Measurements from ENCODE around the gene LRRN2.
A peak's percentile ranks its signal among the peaks of the same experiment; 100 is the strongest.
"Not testable (repeated sequence)": the region's sequence is repeated elsewhere in the genome, so short reads cannot be mapped to it uniquely, and the experiment has no call there.

The LRRN2 gene

GRCh38 chr1:204574865-204575163 lies 110.7 kb downstream of the LRRN2 start:
- Histone ChIP-seq H3K4me3 (ENCODE audit: low read depth, low read length) (no peak overlapping the region), H3K27me3 (replicated peaks) (peaks cover 2% of the 10 kb centered on the region), H3K36me3 (replicated peaks) (no peaks in the 10 kb centered on the region), H3K27ac (no peak overlapping the region)
- no peak for TF ChIP-seq CTCF (IDR thresholded peaks at IDR 0.05; ENCODE audit: low read depth, low read length, missing control alignments)
- in situ Hi-C loops (cut with HindIII; ENCODE audit: low pct_ligation_motif_present, low sequenced_read_pairs): no loop called here
- no peak for DNase-seq

- Histone ChIP-seq H3K4me3 (ENCODE audit: low read depth, low read length) (no peak overlapping the region), H3K27ac (no peak overlapping the region), H3K36me3 (replicated peaks) (no peaks in the 10 kb centered on the region), H3K27me3 (replicated peaks) (peaks cover 2% of the 10 kb centered on the region)
- DNase-seq: no peak
- in situ Hi-C loops (cut with HindIII; ENCODE audit: low pct_ligation_motif_present, low sequenced_read_pairs): no loop called here
- TF ChIP-seq CTCF (IDR thresholded peaks at IDR 0.05; ENCODE audit: low read depth, low read length, missing control alignments): no peak
Measured at GRCh38 chr1:204574016-204574864, 111.3 kb downstream of the LRRN2 start.

GRCh38 chr1:204572923-204573922 lies 112.3 kb downstream of the LRRN2 start:
- Histone ChIP-seq H3K27ac (no peak overlapping the region), H3K36me3 (replicated peaks) (no peaks in the 10 kb centered on the region), H3K27me3 (replicated peaks) (peaks cover 2% of the 10 kb centered on the region), H3K4me3 (ENCODE audit: low read depth, low read length) (no peak overlapping the region)
- no peak for TF ChIP-seq CTCF (IDR thresholded peaks at IDR 0.05; ENCODE audit: low read depth, low read length, missing control alignments)
- peak; percentile 24 for DNase-seq
- in situ Hi-C loops (cut with HindIII; ENCODE audit: low pct_ligation_motif_present, low sequenced_read_pairs): no loop called here

GRCh38 chr1:204571631-204572030 lies 113.9 kb downstream of the LRRN2 start:
- no peaks in the 10 kb centered on the region for H3K36me3 ChIP-seq (replicated peaks)
- peaks cover 2% of the 10 kb centered on the region for H3K27me3 ChIP-seq (replicated peaks)
- H3K27ac ChIP-seq: no peak overlapping the region
- H3K4me3 ChIP-seq (ENCODE audit: low read depth, low read length): no peak overlapping the region
- no peak for TF ChIP-seq CTCF (IDR thresholded peaks at IDR 0.05; ENCODE audit: low read depth, low read length, missing control alignments)
- DNase-seq: no peak
- in situ Hi-C loops (cut with HindIII; ENCODE audit: low pct_ligation_motif_present, low sequenced_read_pairs): no loop called here

- no peak overlapping the region for H3K27ac ChIP-seq
- H3K27me3 ChIP-seq (replicated peaks): peaks cover 2% of the 10 kb centered on the region
- H3K36me3 ChIP-seq (replicated peaks): no peaks in the 10 kb centered on the region
- in situ Hi-C loops (cut with HindIII; ENCODE audit: low pct_ligation_motif_present, low sequenced_read_pairs): no loop called here
- no peak for DNase-seq
- H3K4me3 ChIP-seq (ENCODE audit: low read depth, low read length): no peak overlapping the region
- no peak for TF ChIP-seq CTCF (IDR thresholded peaks at IDR 0.05; ENCODE audit: low read depth, low read length, missing control alignments)
Measured at GRCh38 chr1:204571128-204571527, 114.4 kb downstream of the LRRN2 start.

GRCh38 chr1:204570021-204570420 lies 115.5 kb downstream of the LRRN2 start:
- H3K27me3 ChIP-seq (replicated peaks); H3K36me3 ChIP-seq (replicated peaks); H3K27ac ChIP-seq; DNase-seq; H3K4me3 ChIP-seq (ENCODE audit: low read depth, low read length); in situ Hi-C loops (cut with HindIII; ENCODE audit: low pct_ligation_motif_present, low sequenced_read_pairs): not testable (repeated sequence)

Measured in brain microvascular endothelial cell (primary cell).